K562 (cell line): ENCODE measurements around the gene RNF144A. TPM values are rescaled to one million over a fixed set of nuclear protein-coding genes. Genes with fewer than 3 reads are reported as not detected.

Experiments used
- DPF2 ChIP-seq: fragments of 450-650 bp; IDR thresholded peaks from 2 replicates; pipeline ENCODE4 v1.6.1; 2016
- EHMT2 ChIP-seq: fragments of 450-650 bp; IDR thresholded peaks from 2 replicates; pipeline ENCODE4 v1.6.1; 2018; ENCODE audit warnings: antibody characterized with exemption
- FOXM1 ChIP-seq, 2 experiments: fragments of 450-650 bp in 1 of 2; sonication (generic) in 1 of 2; formaldehyde crosslinking in 1 of 2; IDR thresholded peaks; 2 replicates each; pipeline versions ENCODE4 v1.6.1 to v1.9.0; 2017 to 2022; ENCODE audit warnings: low read depth in 2 of 2, mild to moderate bottlenecking in 2 of 2, missing genetic modification reagents in 1 of 2, moderate library complexity in 1 of 2
- GATAD2A ChIP-seq: fragments of 450-650 bp; IDR thresholded peaks from 2 replicates; pipeline ENCODE4 v1.6.1; 2017
- IRF9 ChIP-seq: fragments of 450-650 bp; IDR thresholded peaks from 2 replicates; pipeline ENCODE4 v1.6.1; 2016; ENCODE audit warnings: missing biosample characterization, missing genetic modification characterization
- KLF16 ChIP-seq: IDR thresholded peaks from 2 replicates; pipeline ENCODE4 v1.6.1; 2016; ENCODE audit warnings: antibody characterized with exemption
- L3MBTL2 ChIP-seq: fragments of 450-650 bp; IDR thresholded peaks from 2 replicates; pipeline ENCODE4 v1.6.1; 2016; ENCODE audit warnings: mild to moderate bottlenecking, moderate library complexity
- NCOA1 ChIP-seq: fragments of 450-650 bp; IDR thresholded peaks from 2 replicates; pipeline ENCODE4 v1.6.1; 2016; ENCODE audit warnings: low read depth
- NCOA6 ChIP-seq: fragments of 450-650 bp; IDR thresholded peaks from 2 replicates; pipeline ENCODE4 v1.6.1; 2017; ENCODE audit warnings: mild to moderate bottlenecking
- PCBP2 ChIP-seq: fragments of 200-400 bp; formaldehyde crosslinking; IDR thresholded peaks from 2 replicates; pipeline ENCODE4 v1.6.1; 2018; ENCODE audit warnings: low read length, low read depth, mild to moderate bottlenecking, moderate library complexity; ENCODE audit not compliant: poor library complexity, severe bottlenecking
- PML ChIP-seq: IDR thresholded peaks from 2 replicates; pipeline ENCODE4 v1.6.1; 2012; ENCODE audit warnings: low read length, inconsistent platforms
- SNIP1 ChIP-seq: fragments of 450-650 bp; IDR thresholded peaks from 2 replicates; pipeline ENCODE4 v1.7.1; 2017; ENCODE audit warnings: low read depth, mild to moderate bottlenecking
- TAL1 ChIP-seq: fragments of 450-650 bp; IDR thresholded peaks from 2 replicates; pipeline ENCODE4 v1.6.1; 2016; ENCODE audit warnings: mild to moderate bottlenecking
- YY1 ChIP-seq, 3 experiments: IDR thresholded peaks; 2 replicates each; pipeline ENCODE4 v1.6.1; 2011; ENCODE audit warnings: low read length in 2 of 3, mild to moderate bottlenecking in 2 of 3, moderate library complexity in 2 of 3, borderline replicate concordance in 1 of 3, control low read depth in 1 of 3, low read depth in 1 of 3; ENCODE audit not compliant: insufficient read depth in 3 of 3, insufficient replicate concordance in 2 of 3, control insufficient read depth in 1 of 3, insufficient read length in 1 of 3; ENCODE audit errors: extremely low read depth in 1 of 3
- ZNF140 ChIP-seq: fragments of 250-450 bp; sonication (Bioruptor Pico); IDR thresholded peaks from 2 replicates; pipeline ENCODE4 v1.8.0; 2021; ENCODE audit warnings: moderate library complexity, mild to moderate bottlenecking, inconsistent platforms
- ZNF224 ChIP-seq: sonication (generic); formaldehyde crosslinking; IDR thresholded peaks from 2 replicates; pipeline ENCODE4 v1.8.0; 2022; ENCODE audit warnings: mild to moderate bottlenecking, missing genetic modification reagents
- ZNF79 ChIP-seq: fragments of 250-450 bp; sonication (Bioruptor Pico); IDR thresholded peaks from 2 replicates; pipeline ENCODE4 v1.4.0; 2020; ENCODE audit warnings: low read depth, mild to moderate bottlenecking, moderate library complexity
- polyA plus RNA-seq, 8 experiments: library from polyadenylated mRNA; depleted of rRNA in 4 of 8; stranded (reverse) in 5 of 8; unstranded in 3 of 8; fragments of >200 nt; fragmentation: Nextera tagmentation in 2 of 8; fragmentation: Illumina TruSeq in 1 of 8; extraction: Ambion mirVana in 2 of 8; extraction: Trizol in 1 of 8; gene quantifications; 2 replicates each; pipeline versions ENCODE4 v1.2.1 to v1.2.3, GENCODE V29; 2011 to 2014; ENCODE audit warnings: inconsistent platforms in 1 of 8, missing spikeins in 1 of 8
- total RNA-seq, 7 experiments: library from RNA; depleted of rRNA in 6 of 7; stranded (reverse); fragments of >200 nt in 6 of 7; fragmentation: Illumina TruSeq in 2 of 7; extraction: Trizol in 2 of 7; gene quantifications; 2 replicates each; pipeline versions ENCODE4 v1.2.1 to v1.2.3, GENCODE V29; 2011 to 2021; ENCODE audit warnings: low replicate concordance in 1 of 7
- TF ChIP-seq, protein P1 (sequence below): fragments of 250-450 bp; sonication (Bioruptor Pico); IDR thresholded peaks from 2 replicates; pipeline ENCODE4 v1.4.0; 2020; ENCODE audit warnings: mild to moderate bottlenecking, moderate library complexity
- TF ChIP-seq, protein P2 (sequence below): fragments of 250-450 bp; sonication (Bioruptor Pico); IDR thresholded peaks from 2 replicates; pipeline ENCODE4 v1.9.0; 2021; ENCODE audit warnings: mild to moderate bottlenecking, inconsistent platforms
- TF ChIP-seq, protein P3 (sequence below): sonication (generic); formaldehyde crosslinking; IDR thresholded peaks from 2 replicates; pipeline ENCODE4 v1.9.0; 2022; ENCODE audit warnings: mild to moderate bottlenecking, missing genetic modification reagents

RNF144A gene
- total and polyA plus RNA-seq, 9 of the 15 experiments (the other 6 are each of a cell fraction or from before 2014, with no cell fraction given), result 0.96 to 11.3 (median 6.2) TPM

GRCh38 chr2:6909431-6910385 is 7.5 kb upstream of the RNF144A start (continued):
- TF ChIP-seq, protein P1, sequence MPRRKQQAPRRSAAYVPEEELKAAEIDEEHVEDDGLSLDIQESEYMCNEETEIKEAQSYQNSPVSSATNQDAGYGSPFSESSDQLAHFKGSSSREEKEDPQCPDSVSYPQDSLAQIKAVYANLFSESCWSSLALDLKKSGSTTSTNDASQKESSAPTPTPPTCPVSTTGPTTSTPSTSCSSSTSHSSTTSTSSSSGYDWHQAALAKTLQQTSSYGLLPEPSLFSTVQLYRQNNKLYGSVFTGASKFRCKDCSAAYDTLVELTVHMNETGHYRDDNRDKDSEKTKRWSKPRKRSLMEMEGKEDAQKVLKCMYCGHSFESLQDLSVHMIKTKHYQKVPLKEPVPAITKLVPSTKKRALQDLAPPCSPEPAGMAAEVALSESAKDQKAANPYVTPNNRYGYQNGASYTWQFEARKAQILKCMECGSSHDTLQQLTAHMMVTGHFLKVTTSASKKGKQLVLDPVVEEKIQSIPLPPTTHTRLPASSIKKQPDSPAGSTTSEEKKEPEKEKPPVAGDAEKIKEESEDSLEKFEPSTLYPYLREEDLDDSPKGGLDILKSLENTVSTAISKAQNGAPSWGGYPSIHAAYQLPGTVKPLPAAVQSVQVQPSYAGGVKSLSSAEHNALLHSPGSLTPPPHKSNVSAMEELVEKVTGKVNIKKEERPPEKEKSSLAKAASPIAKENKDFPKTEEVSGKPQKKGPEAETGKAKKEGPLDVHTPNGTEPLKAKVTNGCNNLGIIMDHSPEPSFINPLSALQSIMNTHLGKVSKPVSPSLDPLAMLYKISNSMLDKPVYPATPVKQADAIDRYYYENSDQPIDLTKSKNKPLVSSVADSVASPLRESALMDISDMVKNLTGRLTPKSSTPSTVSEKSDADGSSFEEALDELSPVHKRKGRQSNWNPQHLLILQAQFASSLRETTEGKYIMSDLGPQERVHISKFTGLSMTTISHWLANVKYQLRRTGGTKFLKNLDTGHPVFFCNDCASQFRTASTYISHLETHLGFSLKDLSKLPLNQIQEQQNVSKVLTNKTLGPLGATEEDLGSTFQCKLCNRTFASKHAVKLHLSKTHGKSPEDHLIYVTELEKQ, result no peak
- TF ChIP-seq TAL1, result peak; percentile 95
- peak; percentile 69; the same call in 1 of the 2 replicates for TF ChIP-seq NCOA1
- peak; percentile 64 for TF ChIP-seq L3MBTL2
- TF ChIP-seq ZNF79 (CRISPR knock-in tag), result no peak
- no peak for TF ChIP-seq ZNF140 (CRISPR knock-in tag)
- no peak for TF ChIP-seq PCBP2
- peak; percentile 23; the same call in 1 of the 2 replicates for TF ChIP-seq EHMT2
- no peak for TF ChIP-seq ZNF224 (CRISPR knock-in tag)
- no peak for TF ChIP-seq NCOA6
- TF ChIP-seq GATAD2A, result no peak; the same call in 1 of the 2 replicates
- no peak for TF ChIP-seq SNIP1
- no peak for TF ChIP-seq YY1 (IDR thresholded peaks at IDR 0.05; ENCODE audit: borderline replicate concordance in 1 of 3, control insufficient read depth in 1 of 3, extremely low read depth in 1 of 3, insufficient read depth in 3 of 3, insufficient read length in 1 of 3, insufficient replicate concordance in 2 of 3, low read depth in 1 of 3, low read length in 2 of 3)
- peak; percentile 91 for TF ChIP-seq KLF16
- TF ChIP-seq DPF2, result peak; percentile 94
- TF ChIP-seq, protein P2, sequence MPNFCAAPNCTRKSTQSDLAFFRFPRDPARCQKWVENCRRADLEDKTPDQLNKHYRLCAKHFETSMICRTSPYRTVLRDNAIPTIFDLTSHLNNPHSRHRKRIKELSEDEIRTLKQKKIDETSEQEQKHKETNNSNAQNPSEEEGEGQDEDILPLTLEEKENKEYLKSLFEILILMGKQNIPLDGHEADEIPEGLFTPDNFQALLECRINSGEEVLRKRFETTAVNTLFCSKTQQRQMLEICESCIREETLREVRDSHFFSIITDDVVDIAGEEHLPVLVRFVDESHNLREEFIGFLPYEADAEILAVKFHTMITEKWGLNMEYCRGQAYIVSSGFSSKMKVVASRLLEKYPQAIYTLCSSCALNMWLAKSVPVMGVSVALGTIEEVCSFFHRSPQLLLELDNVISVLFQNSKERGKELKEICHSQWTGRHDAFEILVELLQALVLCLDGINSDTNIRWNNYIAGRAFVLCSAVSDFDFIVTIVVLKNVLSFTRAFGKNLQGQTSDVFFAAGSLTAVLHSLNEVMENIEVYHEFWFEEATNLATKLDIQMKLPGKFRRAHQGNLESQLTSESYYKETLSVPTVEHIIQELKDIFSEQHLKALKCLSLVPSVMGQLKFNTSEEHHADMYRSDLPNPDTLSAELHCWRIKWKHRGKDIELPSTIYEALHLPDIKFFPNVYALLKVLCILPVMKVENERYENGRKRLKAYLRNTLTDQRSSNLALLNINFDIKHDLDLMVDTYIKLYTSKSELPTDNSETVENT (CRISPR knock-in tag), result no peak
- TF ChIP-seq PML, result peak; percentile 97
- TF ChIP-seq FOXM1 (IDR thresholded peaks at IDR 0.05; ENCODE audit: low read depth), result peak; percentile 88
- no peak for TF ChIP-seq FOXM1 (CRISPR knock-in tag; IDR thresholded peaks at IDR 0.05; ENCODE audit: low read depth)
- no peak for TF ChIP-seq IRF9 (tag)
- TF ChIP-seq, protein P3, sequence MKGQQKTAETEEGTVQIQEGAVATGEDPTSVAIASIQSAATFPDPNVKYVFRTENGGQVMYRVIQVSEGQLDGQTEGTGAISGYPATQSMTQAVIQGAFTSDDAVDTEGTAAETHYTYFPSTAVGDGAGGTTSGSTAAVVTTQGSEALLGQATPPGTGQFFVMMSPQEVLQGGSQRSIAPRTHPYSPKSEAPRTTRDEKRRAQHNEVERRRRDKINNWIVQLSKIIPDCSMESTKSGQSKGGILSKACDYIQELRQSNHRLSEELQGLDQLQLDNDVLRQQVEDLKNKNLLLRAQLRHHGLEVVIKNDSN, result no peak
